ENCODE data around the gene SLC24A3.

SLC24A3 gene

DNA sequence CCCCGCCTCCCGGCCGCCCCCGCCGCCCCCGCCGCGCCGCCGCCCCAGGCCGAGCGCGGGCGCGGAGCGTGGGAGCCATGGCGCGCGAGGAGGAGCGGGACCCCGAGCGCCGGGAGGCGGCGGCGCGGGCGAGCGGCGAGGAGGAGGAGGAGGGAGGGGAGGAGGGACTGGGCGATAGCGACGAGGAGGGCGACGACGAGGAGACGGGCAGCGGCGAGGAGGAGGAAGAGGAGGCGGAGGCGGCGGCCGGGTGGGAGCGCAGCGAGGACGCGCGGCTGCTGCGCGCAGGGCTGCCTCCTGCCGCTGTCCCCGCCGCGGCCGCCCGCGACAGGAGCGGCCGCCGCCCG, at the start of gene SLC24A3:
SLC24A3 (plus strand) TSS at position 174 of the 347 bp plus-strand sequence.
- DNase-seq, result no peak

DNA sequence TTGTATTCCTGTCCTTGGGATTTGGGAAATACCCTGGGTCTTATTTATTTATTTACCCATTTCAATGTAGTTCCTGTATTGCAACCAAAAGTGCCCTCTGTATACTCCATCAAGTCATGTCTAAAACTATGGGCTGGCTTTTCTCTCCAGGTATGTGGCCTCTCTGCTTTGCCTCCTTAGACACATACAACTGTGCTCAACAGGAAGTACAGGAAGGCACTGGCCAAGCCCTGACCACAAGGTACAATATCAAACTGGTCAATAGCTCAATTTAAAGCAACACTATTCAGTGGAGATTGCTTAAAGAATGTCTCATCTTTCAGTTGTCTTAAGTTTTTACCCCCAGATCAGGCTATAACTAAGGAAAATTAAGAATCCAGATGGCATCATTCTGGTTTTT, 42.3 kb upstream of the SLC24A3 start:
- no peak for DNase-seq

DNA sequence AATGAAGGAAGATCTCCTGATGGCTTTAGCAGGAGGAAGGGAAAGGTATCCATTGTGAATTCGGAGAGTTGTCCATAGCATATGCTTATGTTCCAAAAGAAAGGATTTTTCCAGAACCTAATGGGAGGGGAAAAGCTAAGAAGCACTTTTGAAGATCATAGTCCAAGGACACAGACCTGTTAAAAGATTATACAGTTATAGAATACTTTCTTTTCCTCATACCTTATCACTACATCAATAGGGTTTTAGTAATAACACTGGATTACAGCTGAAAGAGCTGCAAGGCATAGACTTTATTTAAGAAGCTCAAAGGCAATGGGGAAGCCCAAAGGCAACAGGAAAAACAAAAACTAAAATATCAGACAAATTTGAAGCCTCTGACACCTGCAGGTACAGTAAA, 39.8 kb upstream of the SLC24A3 start:
- DNase-seq, result no peak

DNA sequence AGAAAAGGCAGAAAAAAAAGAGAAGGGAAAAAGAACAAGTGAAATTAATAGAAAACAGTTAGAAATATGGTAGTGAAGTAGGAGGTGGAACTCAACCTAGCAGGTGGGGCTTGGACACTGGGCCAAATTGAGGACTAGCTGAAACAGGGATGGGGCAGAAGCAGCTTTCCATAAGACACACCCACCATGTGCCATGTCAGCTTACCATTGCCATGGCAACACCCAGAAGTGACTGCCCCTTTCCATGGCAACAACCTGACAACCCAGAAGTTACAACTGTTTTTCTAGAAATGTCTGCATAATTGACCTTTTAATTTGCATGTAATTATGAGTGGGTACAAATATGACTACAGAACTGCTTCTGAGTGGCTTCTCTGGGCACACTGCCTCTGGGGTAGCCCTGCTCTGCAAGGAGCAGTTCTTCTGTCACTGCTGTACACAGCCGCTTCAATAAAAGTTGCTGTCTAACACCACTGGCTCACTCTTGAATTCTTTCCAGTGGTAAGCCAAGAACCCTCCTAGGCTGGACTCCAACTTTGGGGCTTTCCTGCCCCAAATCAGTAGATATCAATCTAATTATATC, 35.9 kb upstream of the SLC24A3 start:
- DNase-seq, result no peak

DNA sequence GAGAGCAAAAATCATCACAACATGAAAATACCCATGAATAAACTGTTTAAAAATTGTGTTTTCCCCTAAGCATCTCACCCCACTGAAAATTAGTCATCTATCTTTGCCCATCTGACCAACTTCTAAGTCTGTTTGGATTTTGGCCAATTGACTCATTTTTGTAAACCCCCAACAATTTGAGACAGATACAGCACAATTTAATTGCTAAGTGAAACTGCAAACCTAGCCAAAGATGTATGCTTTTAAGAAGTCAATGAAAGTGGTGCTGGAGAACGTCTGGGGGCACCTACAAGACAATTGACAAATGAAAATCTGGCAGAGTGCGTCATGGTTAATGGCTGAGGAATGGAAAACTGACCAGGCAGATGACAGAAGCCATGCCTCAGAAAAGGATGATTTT, 30.9 kb upstream of the SLC24A3 start:
- DNase-seq, result no peak

DNA sequence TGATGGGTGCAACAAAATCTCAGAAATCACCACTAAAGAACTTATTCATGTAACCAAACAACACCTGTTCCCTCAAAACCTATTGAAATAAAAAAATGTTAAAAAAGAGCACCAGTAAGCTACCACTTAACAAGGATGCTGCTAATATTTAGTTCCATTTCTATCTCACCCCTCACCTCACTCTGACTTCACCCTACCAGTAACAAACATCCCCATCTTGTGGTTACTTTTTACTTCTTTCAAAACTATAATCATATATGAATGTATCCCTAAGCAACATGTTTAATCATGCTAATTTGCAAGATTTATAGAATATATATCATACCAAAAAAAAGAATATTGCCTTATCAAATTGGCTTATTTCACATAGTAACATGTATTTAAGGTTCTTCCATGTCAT, 27.4 kb upstream of the SLC24A3 start:
- DNase-seq, result no peak

DNA sequence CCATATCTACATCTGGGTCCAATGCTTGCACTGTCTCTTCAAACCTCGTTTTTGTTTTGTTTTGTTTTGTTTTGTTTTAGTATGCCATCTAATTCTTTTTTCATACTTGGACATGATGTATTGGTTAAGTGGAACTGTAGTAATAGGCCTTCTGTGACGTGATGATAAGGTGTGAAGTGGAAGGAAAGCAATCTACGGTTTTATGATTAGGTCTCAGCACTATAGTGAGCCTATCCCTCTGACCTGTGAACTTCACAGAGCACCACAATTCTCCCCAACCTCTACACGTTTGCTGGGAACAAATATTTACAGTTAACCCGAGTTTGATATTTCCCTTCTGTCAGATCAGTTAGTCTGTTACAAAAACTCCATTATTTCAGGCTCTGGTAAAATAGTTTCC, 19.1 kb upstream of the SLC24A3 start:
- no peak for DNase-seq

DNA sequence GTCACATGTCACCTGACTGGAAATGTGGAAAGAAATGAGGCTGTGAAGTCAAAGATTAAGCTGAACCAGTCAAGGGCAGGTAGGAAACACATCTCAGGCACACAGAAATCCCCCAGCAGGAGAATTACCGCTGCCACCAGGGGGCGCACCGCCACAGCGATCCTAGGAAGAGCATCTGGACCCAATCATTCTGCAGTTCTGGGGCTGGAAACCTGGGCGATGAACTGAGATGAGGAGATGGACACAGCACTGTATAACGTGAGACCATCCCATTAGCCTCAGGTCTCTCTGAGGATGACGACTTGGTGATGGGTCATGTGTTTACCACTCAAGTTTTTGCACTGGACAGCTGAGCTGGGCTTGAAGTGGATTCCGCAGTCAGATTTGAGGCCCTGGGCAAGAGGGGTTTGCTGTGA, 6.5 kb upstream of the SLC24A3 start:
- DNase-seq, result peak in 7 of 14 donors; percentile 4 to 62 (median 14)

DNA sequence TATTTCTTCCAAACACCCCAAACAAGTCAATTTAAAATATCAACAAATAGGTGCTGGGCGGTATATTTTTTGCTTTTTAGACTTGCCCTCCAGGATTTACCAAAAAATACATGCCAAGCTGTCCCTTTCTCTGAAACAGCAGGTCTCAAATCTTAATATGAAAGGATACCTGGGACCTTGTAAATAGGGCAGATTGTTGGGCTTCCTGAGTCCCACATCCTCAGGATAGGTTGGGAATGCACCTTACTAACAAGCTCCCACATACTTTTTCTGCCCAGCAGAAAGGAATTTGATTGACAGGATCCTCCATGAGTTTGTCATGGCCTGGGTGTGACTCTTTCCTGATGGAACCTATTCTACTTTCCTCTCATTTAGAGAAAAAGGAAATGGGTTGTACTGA, 4.9 kb upstream of the SLC24A3 start:
- no peak for DNase-seq

DNA sequence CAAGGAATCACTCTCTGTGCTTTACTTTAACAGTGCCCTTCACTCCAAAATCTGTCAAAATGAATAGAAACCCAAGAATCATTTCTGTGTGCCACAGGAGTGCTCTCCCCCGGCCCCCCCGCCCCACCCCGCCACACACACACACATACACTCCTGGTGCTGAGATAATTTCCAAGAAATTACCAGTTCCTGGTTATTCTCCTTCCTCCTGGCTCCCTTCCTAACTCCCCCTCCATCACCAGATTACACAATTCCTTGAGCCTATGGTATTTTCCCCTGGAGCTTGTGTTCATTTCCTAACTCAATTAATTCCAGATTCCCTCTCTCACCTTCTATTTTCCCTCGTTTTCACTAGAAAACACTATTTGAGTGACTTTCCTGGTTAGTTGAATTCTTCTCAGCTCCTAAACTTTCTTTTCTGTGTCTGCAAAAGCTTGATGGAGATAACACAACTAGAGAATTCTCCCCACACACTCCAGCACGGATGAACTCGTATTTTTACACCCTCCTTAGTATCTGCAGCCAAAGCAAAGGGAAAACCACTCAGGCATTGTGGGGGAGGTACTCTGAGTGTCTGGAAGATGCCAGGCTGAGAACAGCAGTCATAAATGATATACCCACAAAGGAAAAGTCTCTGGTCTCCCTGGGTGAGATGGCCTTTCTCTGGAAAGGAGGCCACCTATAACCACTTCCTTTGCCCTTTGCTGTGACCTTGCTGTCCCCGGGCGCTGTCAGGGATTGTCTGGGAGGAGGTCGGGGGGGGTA, 1.9 kb upstream of the SLC24A3 start:
- DNase-seq, result no peak

DNA sequence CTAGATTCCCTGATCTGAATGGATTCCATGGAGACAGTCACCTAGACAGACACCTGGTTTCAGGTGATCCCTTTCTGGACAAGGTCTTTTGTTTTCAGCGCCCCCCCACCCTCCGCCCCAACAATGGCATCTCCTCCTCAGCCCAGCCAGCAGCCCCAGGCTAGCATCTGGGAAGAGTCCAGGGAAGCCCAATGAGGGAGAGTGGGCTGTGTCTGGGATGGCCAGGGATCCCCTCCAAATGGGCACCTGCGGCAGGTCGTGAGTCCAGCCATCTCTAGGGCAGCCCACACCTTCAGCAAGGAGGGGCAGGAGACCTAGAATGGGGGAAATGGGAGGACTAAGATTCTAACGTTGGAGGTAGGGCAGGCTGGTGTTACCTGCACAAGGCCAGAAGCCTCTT, 1.2 kb upstream of the SLC24A3 start:
- no peak for DNase-seq

DNA sequence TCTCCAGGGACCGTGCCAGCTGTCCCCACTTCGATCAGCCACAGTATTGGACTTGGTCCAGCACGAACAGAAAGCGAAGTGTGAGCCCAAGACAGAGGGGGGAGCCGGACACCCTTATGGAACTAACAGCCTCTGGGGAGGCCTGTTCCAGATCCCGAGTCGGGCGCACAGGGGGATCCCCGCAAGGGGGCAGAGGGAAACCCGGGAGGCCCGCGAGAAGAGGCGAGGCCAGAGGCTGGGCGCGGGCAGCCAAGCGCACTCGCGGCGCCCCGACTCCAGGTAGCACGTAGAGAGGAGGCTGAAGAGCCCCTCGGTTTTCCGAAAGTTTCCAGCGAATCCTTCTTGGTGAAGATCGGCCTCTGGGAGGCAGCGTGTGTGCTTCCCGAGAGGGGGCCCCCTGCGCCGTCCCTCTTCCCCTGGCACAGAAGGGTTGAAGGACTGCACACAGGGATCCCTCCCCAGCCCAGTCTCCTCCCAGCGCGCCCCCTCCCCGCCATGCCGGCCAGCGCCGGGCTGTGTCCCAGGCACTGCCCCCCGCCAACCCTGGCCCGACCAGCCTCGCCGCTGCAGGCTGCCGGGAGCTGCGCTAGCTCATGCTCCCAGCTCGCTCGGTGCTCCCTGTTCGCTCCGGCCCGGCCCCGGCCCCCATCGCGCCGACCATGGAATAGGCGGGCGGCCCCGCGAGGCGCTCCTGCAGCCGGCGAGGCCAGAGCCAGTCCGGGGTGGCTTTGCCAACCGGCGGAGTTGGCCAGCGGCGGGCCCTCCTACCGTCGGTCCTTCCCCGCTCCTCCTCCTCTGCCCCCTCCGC, 577 bp upstream of the SLC24A3 start:
- DNase-seq, result peak in 1 of 14 donors; percentile 5

DNA sequence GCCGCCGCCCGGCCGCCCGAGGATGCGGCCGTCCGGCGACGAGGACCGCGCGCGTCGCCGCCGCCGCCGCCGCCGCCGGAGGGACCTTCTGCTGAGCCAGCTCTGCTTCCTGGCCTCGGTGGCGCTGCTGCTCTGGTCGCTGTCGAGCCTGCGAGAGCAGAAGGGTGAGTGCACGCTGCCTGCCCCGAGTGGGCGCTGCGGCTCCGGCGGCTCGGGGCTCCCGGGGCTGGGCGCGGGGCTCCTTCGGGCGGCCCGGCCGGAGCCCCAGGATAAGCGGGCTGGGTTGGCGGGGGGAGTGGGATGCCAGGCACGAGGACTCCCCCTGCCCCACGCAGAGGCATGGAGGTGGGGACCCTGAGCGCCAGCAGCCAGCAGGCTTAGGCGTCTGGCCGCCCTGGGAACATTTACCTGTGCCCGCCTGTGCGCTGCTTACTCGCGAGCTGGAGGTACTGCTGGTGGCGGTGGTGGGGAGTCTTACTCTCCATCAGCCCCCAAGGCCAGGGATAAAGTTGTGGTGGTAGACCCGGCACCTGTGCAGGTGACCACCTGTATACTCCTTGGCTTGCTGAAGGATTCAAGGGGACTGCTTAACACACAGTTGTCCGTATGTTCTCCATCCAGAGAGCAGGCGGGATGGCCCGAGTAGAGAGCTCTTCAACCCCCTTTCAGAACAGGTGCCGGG, 520 bp downstream of the SLC24A3 start:
- peak in 6 of 14 donors; percentile 9 to 37 (median 15) for DNase-seq

DNA sequence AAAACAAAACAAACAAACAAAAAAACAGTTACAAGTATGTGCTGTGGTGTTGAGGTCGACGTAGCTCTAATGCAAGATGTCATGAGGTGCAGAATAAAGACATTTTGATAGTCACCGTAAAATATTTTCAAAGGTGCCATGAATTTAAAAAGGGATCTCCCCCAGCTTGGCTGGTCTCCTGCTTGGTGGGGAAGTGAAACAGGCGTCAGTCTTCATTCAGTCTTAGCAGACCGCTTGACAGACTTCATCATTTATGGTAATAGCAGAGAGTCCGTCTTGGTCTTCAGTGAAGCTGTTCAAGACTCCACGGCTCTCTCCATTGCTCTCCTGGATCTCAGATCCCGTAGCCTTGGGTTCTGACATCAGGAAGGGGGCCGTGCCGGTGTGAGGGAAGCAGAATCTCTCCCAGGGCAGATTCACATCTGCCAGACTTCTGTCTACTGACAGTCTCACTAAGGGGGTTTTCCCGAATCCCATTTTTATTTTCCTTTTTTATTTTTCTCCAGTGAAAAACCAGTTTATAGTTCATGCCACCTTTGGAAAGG, 1.6 kb downstream of the SLC24A3 start:
- DNase-seq, result no peak

DNA sequence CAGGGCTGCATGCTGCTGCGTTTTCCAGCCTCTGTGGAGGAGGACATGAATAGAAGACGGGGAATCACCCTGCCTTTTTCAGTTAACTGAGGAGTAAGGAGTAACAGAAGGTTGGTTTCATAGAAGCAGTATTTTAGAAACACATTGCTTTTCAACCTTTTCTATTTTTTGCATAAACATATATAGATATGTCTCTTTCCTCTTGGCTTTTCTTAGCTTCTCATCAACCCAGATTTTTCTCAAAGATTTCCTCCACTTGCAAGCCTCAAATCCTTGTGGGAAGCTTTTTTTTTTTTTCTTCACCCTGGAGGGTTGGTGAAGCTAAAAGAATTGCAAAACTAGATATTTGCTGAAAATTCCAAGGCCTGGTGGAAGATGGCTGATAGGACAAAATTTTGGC, 6.0 kb downstream of the SLC24A3 start:
- no peak for DNase-seq

DNA sequence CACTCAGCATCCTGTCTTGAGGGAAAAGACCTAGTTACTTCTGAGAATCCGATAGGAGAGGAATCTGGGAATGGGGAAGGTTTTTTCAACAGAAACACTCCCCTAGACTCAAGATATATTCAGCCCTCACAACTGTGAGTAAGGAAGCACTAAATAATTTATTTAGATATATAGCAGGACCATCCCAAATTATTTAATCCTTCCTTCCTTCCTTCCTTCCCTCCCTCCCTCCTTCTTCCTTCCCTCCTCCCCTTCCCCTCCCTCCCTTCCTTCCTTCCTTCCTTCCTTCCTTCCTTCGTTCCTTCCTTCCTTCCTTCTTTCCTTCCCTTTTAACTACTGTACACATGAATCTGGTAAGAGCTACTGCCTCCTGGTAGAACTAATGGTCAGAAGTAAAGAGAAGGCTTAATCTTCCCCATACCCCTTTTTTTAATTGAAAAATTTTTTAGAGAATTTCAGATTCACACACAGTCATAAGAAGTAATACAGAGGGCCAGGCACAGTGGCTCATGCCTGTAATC, 10.1 kb downstream of the SLC24A3 start:
- no peak for DNase-seq

DNA sequence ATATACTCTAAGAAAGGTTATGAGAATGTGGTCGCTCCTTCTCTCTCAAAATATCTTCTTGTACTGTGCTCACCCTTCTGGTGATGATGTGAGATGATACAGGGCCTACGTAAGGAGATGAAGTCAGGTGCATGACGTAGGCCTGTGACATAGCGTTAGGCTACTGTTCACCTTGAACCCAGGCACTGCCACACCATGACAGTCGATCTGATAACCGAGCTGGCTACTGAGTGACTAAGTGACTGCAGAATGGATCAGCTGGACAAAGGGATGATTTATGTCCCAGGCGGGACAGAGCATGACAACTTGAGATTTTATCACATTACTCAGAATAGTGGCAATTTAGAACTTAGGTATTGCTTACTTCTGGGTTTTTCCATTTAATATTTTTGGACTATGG, 11.2 kb downstream of the SLC24A3 start:
- no peak for DNase-seq

DNA sequence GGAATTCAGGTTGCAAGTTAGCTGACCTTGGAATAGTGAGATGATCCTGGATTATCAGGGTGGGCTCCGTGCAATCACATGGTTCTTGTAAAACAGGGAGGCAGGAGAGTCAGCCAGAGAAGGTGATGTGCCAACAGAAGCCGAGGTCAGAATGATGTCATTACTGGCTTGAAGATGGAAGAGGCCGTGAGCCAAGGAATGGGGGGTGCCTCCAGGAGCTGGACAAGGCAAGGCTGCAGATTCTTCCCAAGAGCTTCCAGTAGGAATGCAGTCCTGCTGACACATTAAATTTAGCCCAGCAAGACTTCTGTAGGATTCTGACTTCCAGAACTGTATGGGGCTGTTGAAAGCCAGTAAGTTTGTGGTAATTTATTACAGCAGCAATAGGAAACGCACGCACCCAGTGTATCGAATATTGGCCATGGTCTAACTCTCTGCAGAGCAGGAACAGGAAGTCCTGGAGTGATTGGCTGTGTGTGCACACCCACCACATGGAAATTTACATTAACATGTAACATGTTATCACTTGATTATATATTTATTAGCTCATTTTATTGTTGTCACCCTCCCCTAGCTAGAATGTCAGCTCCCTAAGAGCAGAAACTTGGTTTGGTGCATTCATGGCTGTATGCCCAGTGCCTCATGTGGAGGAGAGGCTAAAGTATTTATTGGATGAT, 19.1 kb downstream of the SLC24A3 start:
- DNase-seq, result no peak

DNA sequence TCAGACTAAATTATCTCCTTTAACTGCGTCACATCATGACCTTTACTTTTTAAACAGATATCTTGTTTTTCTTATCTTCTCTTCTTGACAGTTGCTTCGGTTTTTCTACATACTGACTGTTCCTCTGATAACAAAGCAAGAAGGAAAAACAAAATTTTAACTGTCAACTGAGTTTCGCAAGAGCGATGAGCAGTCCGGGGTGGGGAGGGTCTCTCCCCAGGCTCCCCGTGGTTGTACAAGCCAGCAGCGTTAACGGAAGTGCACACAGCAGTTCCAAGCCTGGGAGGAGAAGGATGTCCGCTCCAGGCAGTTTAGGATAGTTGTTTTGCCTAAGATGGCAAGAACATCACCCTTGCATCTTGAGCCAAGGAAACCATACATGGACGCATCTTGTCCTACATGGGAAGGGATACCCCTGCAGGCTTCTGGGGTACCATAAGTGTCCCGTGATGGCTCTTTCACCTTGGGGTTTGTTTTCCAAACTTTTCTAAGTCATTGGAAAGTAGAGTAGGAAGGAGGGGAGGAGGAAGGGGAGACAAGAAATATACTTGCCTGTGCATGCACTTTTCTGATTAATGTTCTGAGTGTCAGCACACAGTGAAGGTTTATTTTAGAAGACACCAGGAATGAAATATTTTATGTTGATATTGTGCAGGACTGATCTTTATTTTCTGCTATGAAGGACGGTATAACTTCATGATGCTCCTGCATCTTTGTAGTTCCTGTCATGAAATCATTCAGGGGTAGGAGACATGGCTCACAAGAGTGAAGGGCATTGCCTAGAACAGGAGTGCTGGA, 20.8 kb downstream of the SLC24A3 start:
- no peak for DNase-seq

DNA sequence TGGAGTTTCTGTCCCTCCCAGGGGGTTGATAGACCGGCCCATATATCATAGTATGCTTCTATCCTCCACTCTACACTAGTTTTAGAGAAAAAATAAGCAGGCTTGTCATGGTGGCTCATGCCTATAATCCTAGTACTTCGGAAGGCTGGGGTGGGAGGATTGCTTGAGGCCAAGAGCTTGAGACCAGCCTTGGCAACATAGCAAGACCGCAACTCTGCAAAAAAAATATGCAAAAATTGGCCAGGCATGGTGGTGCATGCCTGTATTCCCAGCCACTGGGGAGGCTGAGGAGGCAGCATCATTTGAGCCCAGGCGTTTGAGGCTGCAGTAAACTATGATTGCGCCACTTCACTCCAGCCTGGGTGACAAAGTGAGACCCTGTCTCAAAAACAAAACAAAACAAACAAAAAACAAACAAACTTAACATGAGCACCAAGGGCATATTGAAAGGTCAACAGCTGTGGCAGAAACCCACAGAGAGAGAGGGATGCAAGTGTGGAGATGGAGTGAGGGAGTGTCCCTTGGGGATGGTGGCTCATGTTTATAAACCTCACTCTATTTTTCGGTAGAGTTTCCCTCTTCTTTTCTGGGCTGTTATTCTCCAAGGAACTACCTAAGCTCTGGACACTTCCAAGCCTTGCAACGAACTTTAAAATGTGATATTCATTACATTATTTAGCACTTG, 24.1 kb downstream of the SLC24A3 start:
- DNase-seq, result no peak
